Right renal cortex interstitium (tissue), 3 donors: ENCODE data around the gene MAP2. TPM values are rescaled to one million over a fixed set of nuclear protein-coding genes. Genes with fewer than 3 reads are reported as not detected.

Experiments
- DNase-seq, 3 donors: peaks; one replicate each; pipeline ENCODE4 v3.0.0-alpha.2; 2013; ENCODE audit warnings: low read depth in 3 of 3, low spot score in 2 of 3
- polyA plus RNA-seq, 3 donors: library from polyadenylated mRNA; unstranded; fragments of 120-200 nt; gene quantifications; one replicate each; pipeline ENCODE4 v1.2.1, GENCODE V29; 2013; ENCODE audit not compliant: insufficient read length in 3 of 3

MAP2 gene
- polyA plus RNA-seq, 3 donors, result 27.4 to 30.5 (median 28.6) TPM

DNA sequence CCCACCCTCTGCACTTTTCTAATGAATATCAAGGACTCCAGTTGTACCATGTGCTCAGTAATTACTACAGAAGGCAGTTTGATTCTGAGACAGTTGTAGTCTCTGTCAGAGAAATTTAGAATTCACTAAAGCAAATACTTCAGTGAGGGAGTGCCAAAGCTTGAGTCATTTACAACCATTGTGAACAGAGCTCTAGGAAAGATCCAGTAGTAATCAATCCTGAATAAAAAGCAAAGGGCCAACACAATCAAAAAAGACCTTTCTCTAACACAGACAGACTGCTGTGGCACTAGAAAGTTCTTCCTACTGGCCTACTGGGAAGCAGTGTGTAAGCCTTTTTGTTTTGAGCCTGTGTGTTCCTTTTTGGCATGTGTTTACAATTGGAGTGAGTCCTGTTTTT is 212.2 kb downstream of the MAP2 start:
- DNase-seq, result no peak

DNA sequence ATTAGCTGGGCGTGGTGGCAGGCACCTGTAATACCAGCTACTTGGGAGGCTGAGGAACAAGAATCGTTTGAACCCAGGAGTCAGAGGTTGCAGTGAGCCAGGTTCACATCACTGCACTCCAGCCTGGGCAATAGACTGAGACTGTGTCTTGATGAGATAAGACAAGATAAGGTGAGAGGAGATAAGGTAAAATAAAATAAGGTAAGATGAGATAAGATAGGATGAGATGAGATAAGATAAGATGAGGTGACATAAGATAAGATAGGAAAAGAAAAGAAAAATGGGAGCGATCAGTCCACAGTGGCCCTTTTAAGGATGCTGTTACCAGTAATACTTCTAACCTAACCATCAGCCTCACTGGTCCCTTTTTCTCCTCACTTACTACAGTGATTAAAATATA is 213.4 kb downstream of the MAP2 start:
- no peak for DNase-seq

DNA sequence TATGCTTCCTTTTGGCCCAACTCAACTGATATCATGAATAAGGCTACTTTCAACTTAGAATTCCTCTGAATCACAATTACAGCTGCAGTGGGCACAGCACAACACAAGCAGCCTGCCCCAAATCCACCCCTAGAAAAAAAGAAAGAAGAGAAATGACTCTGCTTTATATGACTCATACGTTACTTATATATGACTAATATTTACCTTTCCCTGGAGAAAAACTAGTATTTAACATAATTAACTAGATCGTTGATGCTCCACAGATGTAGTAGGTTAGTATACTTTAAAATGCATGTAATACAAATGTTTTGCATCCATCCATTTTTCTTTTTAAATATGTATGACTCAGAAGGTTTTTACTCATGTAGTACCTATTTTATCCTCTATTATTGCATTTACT is 214.5 kb downstream of the MAP2 start:
- no peak for DNase-seq

DNA sequence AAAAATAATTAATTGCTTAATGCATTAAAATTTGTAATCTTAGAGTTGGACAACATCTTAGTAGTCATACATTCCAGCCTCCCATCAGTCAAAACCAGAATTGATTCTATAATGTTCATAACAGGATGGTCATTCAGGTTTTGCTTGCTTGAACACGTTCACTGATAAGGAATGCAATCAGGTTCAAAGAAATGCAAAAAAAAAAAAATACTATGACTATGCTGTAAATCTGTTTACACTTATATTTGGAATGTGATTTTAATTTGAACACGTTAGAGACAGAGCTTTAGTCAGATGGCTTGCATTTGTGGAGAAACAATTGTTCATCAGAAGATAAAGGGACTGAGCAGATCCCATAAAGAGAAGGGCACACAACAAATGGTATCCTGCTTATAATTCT is 216.5 kb downstream of the MAP2 start:
- DNase-seq, result no peak

DNA sequence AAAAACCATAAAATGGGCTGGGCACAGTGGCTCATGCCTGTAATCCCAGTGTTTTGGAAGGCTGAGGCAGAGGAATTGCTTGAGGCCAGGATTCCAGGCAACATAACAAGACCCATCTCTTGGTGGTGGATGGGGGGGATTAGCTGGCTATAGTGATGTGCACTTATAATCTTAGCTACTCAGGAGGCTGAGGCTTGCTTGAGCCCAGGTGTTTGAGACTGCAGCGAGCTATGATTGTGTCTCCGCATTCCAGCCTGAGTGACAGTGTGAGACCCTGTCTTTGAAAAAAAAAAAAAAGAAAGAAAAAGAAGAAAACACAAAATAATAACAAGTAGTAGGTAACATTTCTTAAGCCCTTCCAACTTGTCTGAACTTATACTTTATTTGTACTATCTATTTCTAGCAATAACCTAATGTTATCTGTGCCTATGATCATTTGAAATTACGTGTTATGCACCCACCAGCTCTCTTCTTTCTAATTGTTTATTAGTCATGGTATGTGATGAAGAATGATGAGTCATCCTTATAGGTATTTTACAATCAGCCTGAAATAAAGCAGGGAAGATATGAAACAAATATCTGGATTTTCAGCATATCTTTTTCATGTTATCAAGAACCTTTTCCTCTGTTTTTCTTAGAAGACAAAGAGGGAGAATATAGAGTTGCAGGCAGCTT is 218.4 kb downstream of the MAP2 start:
- no peak for DNase-seq

DNA sequence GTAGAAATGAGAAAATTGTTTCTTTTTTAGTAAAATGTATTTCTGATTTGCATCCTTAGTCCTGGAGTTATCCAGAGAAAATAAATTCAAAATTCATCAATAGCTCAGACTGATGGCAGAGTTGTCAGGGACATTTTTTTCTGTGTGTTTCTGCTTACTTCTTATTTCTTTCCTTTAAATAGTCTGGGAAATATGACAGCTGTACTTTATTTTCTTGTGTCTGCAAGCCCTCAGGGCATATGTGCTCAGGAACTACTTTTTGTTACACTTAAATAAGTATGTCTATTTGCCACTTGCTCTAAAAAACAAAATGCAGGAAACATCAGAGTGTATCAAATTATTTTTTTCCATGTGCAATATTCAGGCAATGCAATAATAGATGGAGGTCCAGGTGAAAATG is 221.0 kb downstream of the MAP2 start:
- DNase-seq, result no peak

DNA sequence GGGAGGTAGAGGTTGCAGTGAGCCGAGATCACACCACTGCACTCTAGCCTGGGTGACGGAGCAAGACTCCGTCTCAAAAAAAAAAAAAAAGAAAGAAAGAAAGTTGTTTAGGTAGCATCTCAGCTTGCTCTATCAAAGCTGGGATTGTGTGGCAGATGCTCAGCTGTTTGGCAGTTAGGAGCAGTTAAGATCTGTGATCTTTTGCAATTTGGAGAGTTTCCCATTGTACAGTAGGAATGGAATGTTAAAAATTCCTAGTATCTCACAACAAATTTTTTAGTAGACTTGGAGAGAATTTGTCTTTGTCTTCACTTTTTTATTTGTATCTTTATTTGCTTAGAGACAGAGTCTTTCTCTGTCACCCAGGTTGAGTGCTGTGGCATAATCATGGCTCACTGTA is 224.9 kb downstream of the MAP2 start:
- DNase-seq, result no peak

DNA sequence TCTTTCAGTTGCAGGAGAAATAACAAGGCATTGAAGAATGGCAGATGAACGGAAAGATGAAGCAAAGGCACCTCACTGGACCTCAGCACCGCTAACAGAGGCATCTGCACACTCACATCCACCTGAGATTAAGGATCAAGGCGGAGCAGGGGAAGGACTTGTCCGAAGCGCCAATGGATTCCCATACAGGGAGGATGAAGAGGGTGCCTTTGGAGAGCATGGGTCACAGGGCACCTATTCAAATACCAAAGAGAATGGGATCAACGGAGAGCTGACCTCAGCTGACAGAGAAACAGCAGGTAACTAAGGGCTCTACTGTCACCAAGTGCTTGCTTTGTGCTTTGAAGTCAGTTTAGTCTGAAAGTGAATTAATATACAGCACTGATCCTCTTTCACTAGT is 229.3 kb downstream of the MAP2 start:
- DNase-seq, result no peak

DNA sequence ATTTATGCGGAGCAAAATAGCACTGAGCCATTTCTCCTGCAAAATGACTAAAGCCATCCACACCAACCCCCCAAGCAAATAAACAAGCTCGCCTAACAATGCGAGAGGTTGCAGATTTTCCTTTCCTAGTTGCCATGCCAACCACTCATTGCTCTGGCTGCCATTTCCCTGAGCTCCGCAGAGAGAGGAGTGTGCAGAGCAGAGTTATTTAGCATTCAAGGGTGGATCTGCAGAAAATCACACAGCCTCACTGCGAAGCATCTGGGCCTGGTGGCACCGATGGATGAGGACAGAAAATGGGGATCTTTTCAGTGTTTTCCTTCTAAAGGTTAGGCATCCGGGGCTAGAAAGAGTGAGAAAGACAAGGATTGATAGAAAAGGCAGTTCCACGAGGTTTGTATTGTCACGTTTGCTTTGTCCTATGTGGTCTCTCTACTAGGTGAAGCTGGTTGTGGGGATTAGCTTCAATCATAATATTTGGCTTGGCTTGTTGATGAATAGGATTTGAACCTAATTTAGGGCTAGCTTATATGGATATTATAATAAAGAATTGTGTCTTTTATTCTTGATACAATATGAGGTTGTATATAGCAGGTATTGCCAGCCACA is 237.5 kb downstream of the MAP2 start:
- DNase-seq, result no peak

DNA sequence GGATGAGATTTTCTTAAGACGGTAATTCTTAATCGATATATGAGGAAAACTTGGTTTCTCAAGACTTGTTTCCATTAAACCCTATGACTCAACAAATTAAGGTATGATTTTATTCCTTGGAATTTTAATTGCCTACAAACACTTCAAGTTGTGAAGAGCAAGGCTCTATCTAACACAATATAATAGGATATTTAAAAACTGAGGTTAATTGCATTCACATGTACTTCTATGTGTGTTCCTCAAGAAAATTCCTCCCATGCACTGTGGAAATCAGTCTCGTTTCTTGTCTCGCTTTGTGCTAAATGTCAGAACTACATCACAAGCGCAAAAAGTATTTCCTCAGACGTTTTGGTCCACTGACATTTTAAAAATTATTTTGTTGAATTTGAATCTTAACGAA is 238.2 kb downstream of the MAP2 start:
- no peak for DNase-seq

DNA sequence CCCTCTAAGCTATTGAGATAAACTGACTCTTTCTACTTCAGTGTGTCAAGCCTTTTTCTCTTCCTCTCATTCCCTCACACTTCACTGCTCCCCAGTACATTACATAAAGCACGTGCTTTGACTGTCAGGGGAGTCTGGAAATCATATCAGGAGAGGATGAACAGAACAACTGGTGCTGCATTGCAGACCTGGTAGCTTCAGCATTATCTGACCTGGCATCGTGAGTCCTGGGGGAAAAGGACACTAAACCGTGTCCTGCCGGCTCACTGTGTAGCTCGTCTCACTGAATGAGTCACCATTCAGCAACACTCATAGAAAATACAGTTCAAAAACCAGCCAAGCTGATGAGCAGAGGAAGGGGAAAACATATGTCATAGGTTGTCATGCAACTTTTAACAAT is 239.3 kb downstream of the MAP2 start:
- DNase-seq, result no peak

DNA sequence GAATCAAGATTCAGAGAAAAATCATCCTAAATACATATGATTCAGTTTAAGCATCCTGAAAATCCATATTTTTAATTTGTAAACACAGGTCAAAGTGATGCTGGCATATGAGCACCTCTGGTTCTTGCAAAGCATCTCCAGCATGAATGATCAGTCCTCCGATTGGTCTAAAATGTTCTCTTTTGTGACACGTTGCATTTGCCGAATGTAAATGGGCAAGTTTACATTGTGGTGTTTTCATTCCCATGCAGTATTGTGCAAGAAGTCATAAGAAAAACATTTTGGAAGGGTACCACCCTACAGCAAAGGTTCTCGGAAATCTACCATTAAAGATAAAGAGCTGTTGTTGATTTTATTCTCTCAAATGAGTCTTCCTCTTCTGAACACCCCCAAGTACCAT is 239.8 kb downstream of the MAP2 start:
- no peak for DNase-seq

DNA sequence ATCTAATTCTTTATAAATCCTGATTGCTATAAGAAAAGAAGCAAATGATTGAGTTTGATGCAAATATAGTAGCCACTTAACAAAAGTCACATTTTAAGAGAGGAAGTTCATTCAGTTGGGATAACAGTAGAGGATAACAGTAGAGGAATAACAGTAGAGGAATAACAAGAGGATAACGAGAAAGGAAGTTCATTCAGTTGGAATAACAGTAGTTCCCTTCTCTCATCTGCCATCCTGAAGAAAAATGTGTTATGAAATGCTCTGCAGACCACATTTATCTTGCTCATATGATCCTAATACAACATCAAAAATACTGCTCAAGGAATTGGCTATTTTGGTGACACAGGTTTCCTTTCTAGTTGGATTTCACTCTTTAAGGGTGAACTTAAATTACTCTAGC is 242.4 kb downstream of the MAP2 start:
- no peak for DNase-seq

DNA sequence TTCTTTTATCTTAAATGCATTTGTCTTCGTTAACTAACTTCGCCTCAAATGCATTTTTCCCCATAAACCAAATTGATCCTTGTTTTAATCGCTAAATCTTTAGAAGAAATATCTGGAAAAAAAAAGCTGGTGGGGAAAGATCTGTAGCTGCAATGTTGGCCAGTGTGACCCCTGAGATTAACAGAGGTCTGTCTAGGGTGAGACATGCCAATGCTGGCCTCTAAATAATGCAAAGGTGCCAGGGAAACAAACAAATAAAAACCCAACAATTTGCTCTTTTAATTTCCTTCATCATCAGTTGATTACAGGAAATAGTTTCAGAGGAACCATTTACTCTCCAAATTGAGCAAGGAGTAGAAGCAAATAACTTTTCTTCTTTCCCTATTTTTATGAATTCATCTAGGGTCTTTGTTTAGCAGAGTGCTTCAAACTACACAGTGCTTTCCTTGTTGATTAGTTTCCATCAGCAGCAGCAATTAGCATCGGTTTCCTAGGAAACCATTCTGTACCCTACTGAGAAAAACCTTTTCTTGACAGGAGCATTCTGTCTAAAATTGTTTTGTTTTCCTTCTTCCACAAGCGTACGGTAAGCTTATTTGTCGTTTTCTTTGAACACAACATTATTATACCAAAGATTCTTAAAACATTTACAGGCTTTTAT is 247.3 kb downstream of the MAP2 start:
- no peak for DNase-seq

DNA sequence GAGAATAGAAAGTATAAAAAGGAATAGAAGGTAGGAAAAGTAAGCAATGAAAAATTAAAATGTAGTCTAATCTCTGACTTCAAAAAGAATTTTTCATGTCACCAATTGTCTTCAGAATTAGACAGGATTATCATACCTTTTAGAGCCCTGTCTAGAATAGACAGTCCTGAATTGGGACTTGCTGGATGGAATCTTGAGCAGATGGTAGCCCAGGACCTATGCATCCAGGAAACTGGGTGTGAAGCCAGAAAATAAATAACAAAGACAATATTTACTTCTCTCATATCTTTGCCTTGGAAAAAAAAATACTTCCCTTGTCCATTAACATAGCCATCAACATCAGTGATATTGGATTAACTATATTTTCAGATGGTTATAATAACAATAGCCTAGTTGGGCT is 250.0 kb downstream of the MAP2 start:
- DNase-seq, result no peak

DNA sequence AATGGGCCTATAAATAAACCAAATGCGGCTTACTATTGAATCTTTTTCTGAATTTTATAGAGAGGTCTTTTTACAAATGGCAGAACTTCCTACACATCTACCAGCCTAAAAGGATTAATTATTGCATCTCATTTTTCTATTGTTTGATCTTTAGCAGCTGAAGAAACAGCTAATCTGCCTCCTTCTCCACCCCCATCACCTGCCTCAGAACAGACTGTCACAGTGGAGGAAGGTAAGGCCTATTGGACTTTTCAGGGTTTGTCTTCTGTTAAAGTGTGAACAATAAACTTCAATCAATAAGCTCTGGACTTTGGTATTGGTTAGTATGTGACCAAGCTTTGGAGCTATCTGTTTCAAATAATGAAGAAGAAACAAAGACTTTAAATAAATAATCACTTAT is 256.7 kb downstream of the MAP2 start:
- DNase-seq, result no peak

DNA sequence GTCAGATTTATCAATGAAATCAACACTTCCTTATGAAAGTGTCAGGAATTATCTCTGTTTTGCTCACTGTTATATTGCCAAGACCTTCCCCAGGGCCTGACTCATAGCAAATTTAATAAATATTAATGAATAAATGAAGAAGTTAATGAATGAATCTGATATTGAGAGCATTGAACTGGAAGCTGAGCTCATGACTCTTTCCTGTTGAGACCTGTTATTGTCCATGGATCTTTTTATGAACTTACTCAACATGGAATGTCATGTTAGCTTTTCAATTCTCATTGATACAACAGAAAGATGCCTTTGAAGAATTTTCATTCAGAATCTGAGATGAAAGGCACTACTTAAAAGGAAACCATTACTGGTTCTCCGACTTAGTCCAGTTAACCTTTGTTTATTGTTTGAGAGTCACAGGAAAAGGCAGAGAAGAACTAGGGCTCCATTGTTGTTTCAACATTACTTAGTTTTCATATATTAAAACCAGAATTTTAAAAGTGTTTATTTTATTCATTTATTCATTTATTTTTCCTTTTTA is 257.4 kb downstream of the MAP2 start:
- DNase-seq, result no peak

DNA sequence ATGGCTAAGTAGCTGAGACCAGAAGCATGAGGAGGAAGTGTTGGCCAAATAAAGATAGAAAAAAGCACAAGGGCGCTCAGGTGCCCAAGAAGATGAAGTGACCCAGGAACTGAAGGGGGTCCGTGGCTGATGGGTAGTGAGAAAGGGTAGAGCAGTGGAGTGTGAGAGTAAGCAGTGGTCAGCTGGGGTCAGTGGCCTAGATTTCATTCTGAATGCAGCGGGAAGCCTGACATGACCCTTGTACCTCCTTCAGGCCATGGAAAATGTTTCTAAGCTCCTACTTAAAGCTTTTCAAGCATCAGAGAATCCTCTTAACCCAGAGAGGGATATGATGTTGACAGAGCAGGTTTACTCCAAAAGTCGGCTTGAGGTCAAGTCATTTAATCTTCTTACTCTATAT is 258.8 kb downstream of the MAP2 start:
- no peak for DNase-seq

DNA sequence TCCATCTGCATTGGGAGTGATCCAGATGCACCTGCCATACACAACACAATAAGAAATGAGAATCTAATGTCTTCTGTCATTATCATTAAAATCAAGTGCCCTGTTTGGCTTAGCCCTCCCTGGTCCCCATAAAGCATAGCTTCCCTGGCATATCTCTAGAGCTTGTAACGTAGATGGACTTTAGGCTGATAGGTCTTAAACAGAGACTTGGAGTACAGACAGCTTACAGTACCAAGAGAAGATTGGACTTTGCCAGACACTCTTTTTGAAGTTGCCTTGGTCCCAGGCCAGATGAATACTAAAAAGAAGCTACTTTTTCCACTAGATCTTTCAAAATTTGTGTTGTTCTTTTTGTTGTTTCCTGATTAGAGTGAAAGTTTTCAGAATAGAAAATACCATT is 261.5 kb downstream of the MAP2 start:
- DNase-seq, result no peak

DNA sequence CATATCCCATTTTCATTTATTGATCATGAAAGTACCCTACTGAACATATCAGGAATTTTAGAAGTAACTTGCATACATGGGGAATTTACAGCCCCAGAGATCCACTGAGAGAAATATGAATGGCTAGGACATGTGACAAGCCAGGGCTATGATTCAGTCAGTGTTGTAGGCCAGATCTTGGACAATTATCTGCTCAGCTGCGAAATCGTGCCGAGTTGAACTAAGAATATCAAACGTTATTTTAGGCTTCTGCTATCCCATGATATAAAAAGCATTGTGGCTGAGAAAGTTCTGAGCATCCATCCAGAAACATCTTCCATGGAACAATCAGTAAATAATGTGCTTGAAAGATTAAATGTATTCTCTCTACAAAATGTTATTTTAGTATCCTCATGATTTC is 262.1 kb downstream of the MAP2 start:
- no peak for DNase-seq

DNA sequence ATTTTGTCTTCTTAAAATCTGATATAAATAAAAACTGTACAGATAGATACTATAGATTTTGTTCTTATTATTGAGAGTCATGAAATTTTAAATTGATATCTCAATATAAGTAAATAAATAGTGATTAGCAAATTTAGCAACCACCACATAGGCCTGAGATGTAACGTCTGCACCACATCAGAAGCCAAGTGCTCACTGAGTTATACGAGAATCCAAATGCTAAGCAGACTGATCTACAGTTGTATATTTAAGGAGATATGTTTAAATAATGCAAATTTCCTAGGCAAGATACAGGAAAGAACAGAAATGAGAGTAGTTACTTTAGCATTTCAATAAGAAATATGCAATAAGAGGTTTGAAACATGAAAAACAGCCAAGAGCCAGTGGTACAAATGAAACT is 262.6 kb downstream of the MAP2 start:
- no peak for DNase-seq

DNA sequence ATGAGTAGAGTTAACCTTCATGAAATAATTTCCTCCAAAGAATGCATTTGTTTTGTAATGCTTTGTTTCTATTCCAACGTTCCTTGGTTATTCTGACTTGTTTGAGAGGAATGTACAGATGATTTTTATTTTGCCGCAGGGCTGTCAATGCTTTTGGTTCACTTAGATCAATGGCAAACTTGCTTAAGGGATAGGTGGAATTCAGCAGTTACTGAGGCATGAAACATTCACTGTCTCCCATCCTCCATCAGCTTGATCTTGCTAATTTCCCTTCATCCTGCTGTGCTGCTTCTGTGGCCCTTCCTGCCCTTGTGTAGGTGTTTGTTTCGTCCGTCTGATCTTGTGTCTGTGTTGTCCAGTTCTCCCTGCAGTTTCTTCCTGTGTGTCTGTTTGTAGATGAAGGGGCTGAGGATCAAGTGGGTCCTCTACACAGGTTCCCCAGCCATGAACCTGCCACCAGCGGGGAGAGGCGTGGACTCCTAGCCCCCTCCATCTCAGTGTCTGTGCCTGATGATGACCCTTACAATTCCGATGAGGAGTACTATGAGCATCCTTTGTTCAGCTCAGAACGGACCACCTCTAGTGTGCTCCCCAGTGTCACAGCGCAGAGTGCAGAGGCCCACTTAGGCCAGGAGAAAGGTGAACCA is 263.6 kb downstream of the MAP2 start:
- DNase-seq, result no peak
